Endometrial microvascular endothelial cells (primary cell): ENCODE measurements around the gene SP5. TPM values are rescaled to one million over a fixed set of nuclear protein-coding genes. Genes with fewer than 3 reads are reported as not detected.
"Not testable (repeated sequence)": the region's sequence is repeated elsewhere in the genome, so short reads cannot be mapped to it uniquely, and the experiment has no call there.

ENCODE experiments used
- in situ Hi-C: cut with HindIII; loops from 2 replicates; pipeline ENCODE4 v1.10.0; 2017; ENCODE audit warnings: low sequenced_read_pairs, low pct_unique_long_range_greater_than_20kb; ENCODE audit errors: inconsistent ontology term
- total RNA-seq: library from RNA; depleted of rRNA; stranded (reverse); fragments of >200 nt; gene quantifications from one replicate; pipeline ENCODE4 v1.2.3, GENCODE V29; 2015; ENCODE audit errors: inconsistent ontology term

SP5 gene
- total RNA-seq, 1 donor from 2014 or later, result not detected

GRCh38 chr2:170733798-170734600 lies 18.9 kb downstream of the SP5 start:
- in situ Hi-C loops, result no loop called here

GRCh38 chr2:170734601-170735000 lies 19.5 kb downstream of the SP5 start:
- in situ Hi-C loops, result not testable (repeated sequence)

GRCh38 chr2:170736628-170737027 lies 21.5 kb downstream of the SP5 start:
- in situ Hi-C loops, result no loop called here

- in situ Hi-C loops, result no loop called here
Measured at GRCh38 chr2:170737406-170737805, 22.3 kb downstream of the SP5 start.

GRCh38 chr2:170737821-170738220 lies 22.7 kb downstream of the SP5 start:
- in situ Hi-C loops, result no loop called here

GRCh38 chr2:170739048-170739447 lies 23.9 kb downstream of the SP5 start:
- in situ Hi-C loops, result no loop called here

- in situ Hi-C loops, result no loop called here
Measured at GRCh38 chr2:170739507-170740046, 24.4 kb downstream of the SP5 start.

- in situ Hi-C loops, result no loop called here
Measured at GRCh38 chr2:170740660-170741059, 25.5 kb downstream of the SP5 start.

GRCh38 chr2:170742000-170742399 lies 26.9 kb downstream of the SP5 start:
- in situ Hi-C loops, result no loop called here

GRCh38 chr2:170742896-170743529 lies 27.9 kb downstream of the SP5 start:
- in situ Hi-C loops, result no loop called here

- in situ Hi-C loops, result no loop called here
Measured at GRCh38 chr2:170743530-170744239, 28.5 kb downstream of the SP5 start.

GRCh38 chr2:170744248-170745002 lies 29.3 kb downstream of the SP5 start:
- in situ Hi-C loops, result no loop called here

- in situ Hi-C loops, result no loop called here
Measured at GRCh38 chr2:170745305-170745704, 30.2 kb downstream of the SP5 start.

- in situ Hi-C loops, result no loop called here
Measured at GRCh38 chr2:170747921-170748320, 32.8 kb downstream of the SP5 start.

- in situ Hi-C loops, result not testable (repeated sequence)
Measured at GRCh38 chr2:170751555-170751954, 36.4 kb downstream of the SP5 start.

- in situ Hi-C loops, result no loop called here
Measured at GRCh38 chr2:170761572-170761971, 46.4 kb downstream of the SP5 start.

GRCh38 chr2:170762760-170763159 lies 47.6 kb downstream of the SP5 start:
- in situ Hi-C loops, result no loop called here

GRCh38 chr2:170763232-170763631 lies 48.1 kb downstream of the SP5 start:
- in situ Hi-C loops, result no loop called here

GRCh38 chr2:170764880-170765261 lies 49.7 kb downstream of the SP5 start:
- in situ Hi-C loops, result no loop called here
